ENCODE measurements around the gene SH3GLB2. TPM values are rescaled to one million over a fixed set of nuclear protein-coding genes. Genes with fewer than 3 reads are reported as not detected.
A peak's percentile ranks its signal among the peaks of the same experiment; 100 is the strongest.

SH3GLB2 gene
- total RNA-seq, 1 experiment from 2014 or later = 66.5 TPM

GRCh38 chr9:129058965-129059795 lies 31.0 kb upstream of the SH3GLB2 start:
- Mint-ChIP-seq H3K27ac (ENCODE audit: unreplicated experiment) (no peak overlapping the region), H3K4me1 (ENCODE audit: low read depth, unreplicated experiment) (no peaks in the 10 kb centered on the region), H3K4me3 (ENCODE audit: low read depth, unreplicated experiment) (no peak overlapping the region)

GRCh38 chr9:129054163-129054851 lies 26.2 kb upstream of the SH3GLB2 start:
- CTCF ChIA-PET = no interaction called here
- no peak overlapping the region for H3K4me3 Mint-ChIP-seq (ENCODE audit: low read depth, unreplicated experiment)
- DNase-seq = no peak
- intact Hi-C loops (cut with micrococcal nuclease; ENCODE audit: unreplicated experiment) = no loop called here
- no peaks in the 10 kb centered on the region for H3K27me3 Mint-ChIP-seq (ENCODE audit: unreplicated experiment)
- H3K9me3 Mint-ChIP-seq (ENCODE audit: low read depth, unreplicated experiment) = no peaks in the 10 kb centered on the region
- BruUV-seq (replicated peaks) = TSS peak; percentile 26
- H3K27ac Mint-ChIP-seq (ENCODE audit: unreplicated experiment) = no peak overlapping the region
- no peak for TF ChIP-seq CTCF (IDR thresholded peaks at IDR 0.05; ENCODE audit: unreplicated experiment)
- peaks cover 9% of the 10 kb centered on the region for H3K36me3 Mint-ChIP-seq (ENCODE audit: insufficient read depth, unreplicated experiment)
- no peaks in the 10 kb centered on the region for H3K4me1 Mint-ChIP-seq (ENCODE audit: low read depth, unreplicated experiment)

More at GRCh38 chr9:129058965-129059795, 31.0 kb upstream of the SH3GLB2 start:
- no peak for DNase-seq
- Mint-ChIP-seq H3K36me3 (ENCODE audit: insufficient read depth, unreplicated experiment) (peaks cover 4% of the 10 kb centered on the region), H3K9me3 (ENCODE audit: low read depth, unreplicated experiment) (no peaks in the 10 kb centered on the region), H3K27me3 (ENCODE audit: unreplicated experiment) (no peaks in the 10 kb centered on the region)
- TF ChIP-seq CTCF (IDR thresholded peaks at IDR 0.05; ENCODE audit: unreplicated experiment) = no peak
- BruUV-seq (replicated peaks) = no TSS peak
- intact Hi-C loops (cut with micrococcal nuclease; ENCODE audit: unreplicated experiment) = no loop called here
- CTCF ChIA-PET = no interaction called here

GRCh38 chr9:129053020-129053419 lies 24.9 kb upstream of the SH3GLB2 start:
- no peaks in the 10 kb centered on the region for H3K4me1 Mint-ChIP-seq (ENCODE audit: low read depth, unreplicated experiment)
- no TSS peak for BruUV-seq (replicated peaks)
- H3K36me3 Mint-ChIP-seq (ENCODE audit: insufficient read depth, unreplicated experiment) = peaks cover 6% of the 10 kb centered on the region
- no peak for TF ChIP-seq CTCF (IDR thresholded peaks at IDR 0.05; ENCODE audit: unreplicated experiment)
- no peak for DNase-seq
- H3K4me3 Mint-ChIP-seq (ENCODE audit: low read depth, unreplicated experiment) = peak overlapping the region; percentile 26
- peak overlapping the region; percentile 94 for H3K27ac Mint-ChIP-seq (ENCODE audit: unreplicated experiment)
- CTCF ChIA-PET = interaction anchor here (0.9 to 1.0 kb wide), 2 partner anchors 17 to 25 kb away, joined by 4 to 5 read pairs; partner anchors contain the start of genes MIGA2 and SH3GLB2
- intact Hi-C loops (cut with micrococcal nuclease; ENCODE audit: unreplicated experiment) = no loop called here
- H3K9me3 Mint-ChIP-seq (ENCODE audit: low read depth, unreplicated experiment) = no peaks in the 10 kb centered on the region
- H3K27me3 Mint-ChIP-seq (ENCODE audit: unreplicated experiment) = no peaks in the 10 kb centered on the region

GRCh38 chr9:129052592-129052991 lies 24.5 kb upstream of the SH3GLB2 start:
- no peaks in the 10 kb centered on the region for H3K9me3 Mint-ChIP-seq (ENCODE audit: low read depth, unreplicated experiment)
- no peak for TF ChIP-seq CTCF (IDR thresholded peaks at IDR 0.05; ENCODE audit: unreplicated experiment)
- no TSS peak for BruUV-seq (replicated peaks)
- H3K27me3 Mint-ChIP-seq (ENCODE audit: unreplicated experiment) = no peaks in the 10 kb centered on the region
- CTCF ChIA-PET = interaction anchor here (0.9 to 1.0 kb wide), 2 partner anchors 16 to 24 kb away, joined by 4 to 5 read pairs; partner anchors contain the start of genes MIGA2 and SH3GLB2
- peak overlapping the region; percentile 26 for H3K4me3 Mint-ChIP-seq (ENCODE audit: low read depth, unreplicated experiment)
- H3K4me1 Mint-ChIP-seq (ENCODE audit: low read depth, unreplicated experiment) = no peaks in the 10 kb centered on the region
- peak; percentile 95 for DNase-seq
- intact Hi-C loops (cut with micrococcal nuclease; ENCODE audit: unreplicated experiment) = no loop called here
- H3K27ac Mint-ChIP-seq (ENCODE audit: unreplicated experiment) = peak overlapping the region; percentile 94
- peaks cover 6% of the 10 kb centered on the region for H3K36me3 Mint-ChIP-seq (ENCODE audit: insufficient read depth, unreplicated experiment)

Measured in Calu3 (cell line).